ENCODE results near the gene COL13A1.
A peak's percentile ranks its signal among the peaks of the same experiment; 100 is the strongest.

Gene COL13A1

DNA sequence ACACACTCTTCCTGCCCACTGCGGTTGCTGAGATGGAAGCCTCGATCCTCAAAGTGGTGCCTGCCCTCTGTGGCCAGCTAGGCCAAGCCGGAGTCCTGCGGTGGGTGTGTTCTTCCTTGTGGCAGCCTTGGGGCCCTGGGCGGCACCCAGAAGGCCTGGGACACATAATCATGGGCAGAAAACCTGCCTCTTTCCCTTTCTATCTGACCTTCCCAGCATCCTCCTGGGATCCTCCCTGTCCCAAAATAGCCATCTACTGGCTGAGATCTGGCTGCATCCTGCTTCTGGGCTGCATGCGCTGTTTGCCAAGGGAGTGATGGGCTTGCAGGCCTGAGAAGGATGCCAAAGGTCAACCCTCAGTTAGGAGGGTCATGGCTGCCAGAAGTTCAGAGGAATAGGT lies 23.9 kb downstream of the COL13A1 start:
- no peak for DNase-seq

DNA sequence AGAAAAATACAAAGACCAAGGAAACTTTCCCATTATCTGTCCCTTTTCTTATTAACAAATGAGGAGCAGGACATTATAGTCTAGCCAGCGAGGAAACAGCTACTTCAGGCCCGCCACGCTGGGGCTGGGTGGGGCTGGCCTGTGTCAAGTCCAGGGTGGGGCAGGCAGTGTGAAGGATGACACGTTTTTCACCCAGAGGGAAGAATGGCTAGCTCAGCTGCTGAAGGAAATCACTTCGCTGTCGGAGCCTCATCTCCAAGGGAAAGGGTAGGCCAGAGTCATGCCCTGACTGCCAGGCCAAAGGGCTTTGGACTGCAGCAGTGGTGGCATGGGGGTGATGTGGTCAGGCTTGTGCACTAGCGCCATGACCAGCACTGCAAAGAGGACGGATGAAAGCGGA lies 24.4 kb downstream of the COL13A1 start:
- no peak for DNase-seq

DNA sequence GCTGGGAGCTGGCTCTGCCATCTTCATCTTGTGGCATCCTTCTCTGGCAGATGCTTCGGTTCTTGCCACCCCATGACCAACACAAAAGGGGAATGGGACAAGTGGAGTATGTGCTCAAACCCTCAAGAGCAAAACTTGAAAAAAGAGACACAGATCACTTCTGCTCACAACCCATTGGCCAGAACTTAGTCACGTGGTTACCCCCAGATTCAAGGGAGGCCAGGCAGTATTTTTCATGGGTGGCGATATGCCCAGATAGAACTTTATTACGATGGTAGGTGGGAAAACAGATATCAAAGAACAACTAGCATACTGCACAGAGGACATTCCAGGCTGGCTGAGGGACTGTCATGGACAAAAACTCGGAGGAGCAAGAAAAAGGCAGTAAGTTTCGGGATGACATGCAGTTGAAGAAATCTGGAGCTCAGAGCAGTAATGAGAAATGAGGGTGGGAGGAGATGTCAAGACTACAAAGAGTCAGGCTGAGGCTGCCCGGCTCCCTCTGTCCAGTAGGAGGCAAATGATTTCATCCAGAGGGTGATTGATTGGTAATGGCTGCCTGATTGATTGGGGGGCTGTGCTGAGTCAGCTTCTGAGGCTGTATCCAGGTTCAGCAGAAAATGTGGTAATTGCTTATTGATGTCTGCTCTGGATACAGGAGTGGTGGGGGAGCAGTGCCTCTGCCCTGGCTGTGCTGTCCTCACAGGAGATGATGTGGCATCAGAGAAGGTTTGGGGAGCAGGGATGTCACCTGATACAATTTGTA lies 25.3 kb downstream of the COL13A1 start:
- DNase-seq: no peak

DNA sequence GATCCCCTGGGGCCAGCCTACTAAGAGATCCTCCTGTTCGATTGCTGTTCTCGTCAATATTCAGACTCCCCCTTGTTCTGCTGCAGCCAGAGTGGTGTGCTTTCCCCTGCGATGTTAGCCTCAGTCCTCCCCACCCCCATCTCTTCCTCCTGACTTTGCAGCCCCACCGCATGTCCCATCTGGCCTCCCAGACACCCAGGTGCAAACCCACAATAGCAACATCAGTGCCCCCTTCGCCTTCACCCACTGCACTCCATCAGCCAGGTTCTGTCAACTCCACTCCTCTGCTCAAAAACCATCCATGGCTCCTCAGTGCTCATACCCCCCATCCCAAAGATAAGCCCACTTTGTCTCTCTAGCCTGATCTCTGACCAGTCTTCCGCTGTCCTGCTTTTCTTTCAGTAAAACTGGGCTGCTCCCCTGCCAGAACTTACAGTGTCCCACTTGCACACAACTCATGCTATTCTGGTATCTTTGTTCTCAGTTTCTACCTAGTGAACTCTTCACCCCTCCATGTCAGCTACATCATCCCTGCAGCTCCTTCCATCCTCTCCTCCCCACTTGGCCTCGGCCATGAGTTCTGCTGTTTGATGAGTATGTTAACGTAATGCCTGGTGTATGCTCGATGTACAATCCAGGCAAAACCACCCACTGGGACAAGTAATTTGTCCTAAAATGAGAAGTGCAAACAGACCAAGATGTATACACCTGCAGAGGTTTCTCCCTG lies 26.6 kb downstream of the COL13A1 start:
- DNase-seq: no peak

DNA sequence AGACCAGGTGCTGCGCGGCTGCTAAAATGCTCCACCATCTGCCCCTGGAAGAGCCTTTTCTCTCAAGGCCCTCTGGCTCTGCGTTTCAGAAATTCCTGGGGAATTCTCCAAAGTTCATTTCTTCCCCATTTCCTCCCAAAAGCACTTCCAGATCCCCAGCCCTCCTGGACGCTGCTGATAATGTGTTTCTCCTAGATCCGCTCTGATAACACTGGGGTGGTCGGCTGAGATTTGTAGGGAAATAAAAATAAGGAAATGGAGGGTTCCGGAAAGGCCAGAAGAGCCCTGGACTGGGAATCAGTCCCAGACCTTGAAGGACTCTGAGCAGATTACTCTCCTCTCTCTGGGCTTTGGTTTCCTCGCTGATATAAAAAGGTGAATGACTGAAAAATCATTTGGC lies 28.1 kb downstream of the COL13A1 start:
- no peak for DNase-seq

DNA sequence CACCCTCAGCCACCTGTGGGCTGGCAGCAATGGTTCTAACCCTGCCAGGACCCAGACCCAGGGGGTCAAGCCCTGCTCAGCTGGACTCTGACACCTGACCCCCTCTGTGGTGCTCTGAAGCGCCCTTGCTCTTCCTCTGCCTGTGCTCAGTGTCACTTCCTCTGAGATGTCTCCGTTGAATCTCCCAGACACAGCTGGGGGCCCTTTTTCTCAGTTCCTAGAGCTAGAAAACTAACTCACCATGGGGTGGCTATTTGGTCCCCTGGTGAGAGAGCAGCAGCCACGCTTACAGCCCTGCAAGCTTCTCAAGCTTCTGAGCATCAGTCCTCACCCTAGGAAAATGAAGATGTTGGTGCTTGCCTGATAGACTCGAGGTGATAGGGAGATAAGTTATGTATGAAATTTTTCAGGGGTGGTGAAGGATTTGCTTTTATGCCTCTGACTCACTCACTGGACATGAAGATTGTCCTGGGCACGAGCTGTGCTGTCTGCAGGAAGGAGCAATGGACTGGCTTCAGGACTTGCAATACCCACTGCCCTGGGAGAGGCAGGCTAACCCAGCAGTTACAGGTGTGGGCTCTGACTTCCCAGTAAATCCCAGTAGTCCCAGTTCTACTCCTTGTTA lies 29.6 kb downstream of the COL13A1 start:
- no peak for DNase-seq

DNA sequence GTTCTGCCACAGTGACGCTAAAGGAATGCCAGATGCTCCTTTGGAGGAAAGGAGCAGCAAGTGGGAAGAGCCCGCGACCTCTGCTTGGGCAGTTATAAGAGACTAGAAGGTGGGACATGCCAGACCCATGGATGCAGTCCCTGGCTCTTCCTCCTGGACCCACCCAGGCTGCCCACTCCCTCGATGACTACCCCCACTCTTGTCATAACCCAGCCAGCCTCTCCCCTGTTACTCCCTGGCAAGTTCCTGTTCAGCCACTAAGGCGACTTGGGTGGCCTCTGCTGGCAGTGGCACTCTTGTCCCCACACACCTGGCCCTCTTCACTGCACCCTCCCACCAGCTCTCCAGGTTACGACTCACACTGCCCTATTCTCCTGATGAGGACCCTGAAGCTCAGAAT lies 33.5 kb downstream of the COL13A1 start:
- DNase-seq: peak; percentile 51

DNA sequence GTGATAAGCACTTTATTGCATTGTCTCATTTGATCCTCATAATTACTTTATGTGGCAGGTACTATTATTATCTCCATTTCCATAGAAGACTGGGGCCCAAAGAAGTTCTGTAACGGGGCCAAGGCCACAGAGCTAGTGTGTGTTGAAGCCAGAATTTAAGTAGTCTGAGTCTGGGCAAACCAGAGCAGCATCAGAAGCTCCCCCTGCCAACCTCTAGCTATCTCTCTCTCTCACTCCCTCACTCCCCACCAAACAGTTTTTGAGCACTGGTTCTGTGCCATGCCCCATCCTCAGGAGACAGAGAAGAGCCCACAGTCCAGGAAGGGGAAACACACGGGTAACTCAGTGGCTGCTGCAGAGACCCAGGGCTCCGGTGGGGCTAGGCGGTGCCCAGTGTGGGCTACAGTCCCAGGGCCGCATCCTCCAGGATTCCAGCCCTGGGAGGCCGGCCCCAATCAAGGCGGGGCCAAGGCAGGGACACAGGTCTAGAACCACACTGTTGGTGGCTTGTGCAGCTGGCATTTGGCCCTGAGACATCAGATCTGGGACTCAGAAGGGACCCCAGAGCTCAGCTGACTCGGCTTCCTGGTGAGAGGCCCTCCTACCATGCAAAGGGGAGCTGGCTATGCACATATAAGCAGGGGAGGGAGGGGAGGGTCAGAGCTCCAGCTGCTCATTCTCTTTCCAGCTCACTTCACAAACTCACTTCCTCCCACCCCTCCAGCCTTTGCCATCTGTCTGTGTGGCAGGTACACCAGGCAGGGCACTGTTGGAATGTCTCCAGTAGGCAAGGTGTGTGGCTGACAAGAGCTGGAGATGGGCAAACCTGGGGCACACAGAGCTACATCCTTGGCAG lies 34.4 kb downstream of the COL13A1 start:
- DNase-seq: peak; percentile 45

DNA sequence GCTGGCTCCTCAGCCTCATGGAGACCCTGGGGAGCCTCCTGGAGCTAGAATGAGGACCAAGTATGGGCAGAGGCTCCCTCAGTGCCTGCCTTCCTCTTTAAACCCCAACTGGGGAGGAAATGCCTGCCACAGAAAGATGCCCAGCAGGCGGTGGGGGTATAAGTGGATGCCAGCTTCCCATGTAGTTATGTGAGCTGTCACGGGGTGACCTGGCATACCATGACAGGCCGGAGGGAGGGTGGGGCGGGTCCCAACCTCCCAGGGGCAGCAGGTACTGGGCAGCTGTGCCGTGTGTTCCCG lies 35.0 kb downstream of the COL13A1 start:
- DNase-seq: no peak

DNA sequence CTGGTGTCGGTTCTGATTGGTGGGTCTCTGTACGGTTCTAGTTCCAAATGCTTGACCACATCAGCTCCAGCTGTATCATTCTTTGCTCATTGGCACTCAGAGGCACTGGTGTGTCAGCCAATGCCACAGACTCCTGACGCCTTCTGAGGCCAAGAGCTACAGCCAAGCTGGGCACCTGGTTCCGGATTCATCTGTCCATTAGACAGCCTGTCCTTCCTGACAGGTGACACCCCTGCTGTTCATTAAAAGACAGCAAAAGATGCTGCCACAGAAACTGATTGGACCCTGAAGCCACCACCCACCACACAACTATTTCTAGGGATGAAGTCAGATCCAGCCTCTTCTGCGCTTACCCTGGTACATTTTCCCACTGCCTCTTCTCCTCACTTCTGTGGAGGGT lies 35.6 kb downstream of the COL13A1 start:
- no peak for DNase-seq

DNA sequence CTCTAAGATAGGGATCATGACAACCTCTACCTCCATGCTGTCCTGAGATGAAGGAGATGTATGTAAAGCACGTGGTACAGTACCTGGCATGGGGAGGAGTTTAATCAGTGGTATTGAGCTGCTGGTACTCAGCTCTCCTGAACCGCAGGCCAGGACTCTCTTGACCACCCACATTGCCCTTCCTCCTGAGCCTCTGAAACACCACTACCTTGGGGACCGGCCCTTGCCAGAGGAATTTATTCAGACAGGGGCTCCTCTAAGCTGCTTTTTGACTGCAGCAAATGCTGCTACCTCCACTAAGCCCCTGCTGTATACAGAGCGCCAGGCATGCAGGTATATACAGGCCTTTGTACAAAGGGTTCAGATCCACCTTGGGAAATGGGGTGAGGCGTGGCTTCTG lies 36.7 kb downstream of the COL13A1 start:
- no peak for DNase-seq

DNA sequence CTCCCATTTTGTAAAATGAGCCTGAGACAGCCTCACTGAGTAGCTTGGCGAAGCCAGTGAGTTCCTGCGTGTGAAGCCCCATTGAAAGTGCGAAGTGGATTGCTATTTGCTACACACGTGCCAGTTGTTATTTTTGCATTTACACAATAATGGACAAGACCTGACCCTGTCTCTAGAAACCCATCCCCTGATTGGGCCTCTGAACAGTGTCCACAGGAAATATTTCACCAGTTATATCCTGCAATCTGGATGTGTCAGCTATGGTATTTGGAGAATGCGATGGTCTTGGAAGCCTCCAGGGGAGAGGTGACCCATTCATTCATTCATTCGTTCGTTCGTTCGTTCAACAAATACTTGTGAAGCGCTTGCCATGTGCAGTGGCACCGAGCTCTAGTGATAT lies 37.1 kb downstream of the COL13A1 start:
- DNase-seq: no peak

DNA sequence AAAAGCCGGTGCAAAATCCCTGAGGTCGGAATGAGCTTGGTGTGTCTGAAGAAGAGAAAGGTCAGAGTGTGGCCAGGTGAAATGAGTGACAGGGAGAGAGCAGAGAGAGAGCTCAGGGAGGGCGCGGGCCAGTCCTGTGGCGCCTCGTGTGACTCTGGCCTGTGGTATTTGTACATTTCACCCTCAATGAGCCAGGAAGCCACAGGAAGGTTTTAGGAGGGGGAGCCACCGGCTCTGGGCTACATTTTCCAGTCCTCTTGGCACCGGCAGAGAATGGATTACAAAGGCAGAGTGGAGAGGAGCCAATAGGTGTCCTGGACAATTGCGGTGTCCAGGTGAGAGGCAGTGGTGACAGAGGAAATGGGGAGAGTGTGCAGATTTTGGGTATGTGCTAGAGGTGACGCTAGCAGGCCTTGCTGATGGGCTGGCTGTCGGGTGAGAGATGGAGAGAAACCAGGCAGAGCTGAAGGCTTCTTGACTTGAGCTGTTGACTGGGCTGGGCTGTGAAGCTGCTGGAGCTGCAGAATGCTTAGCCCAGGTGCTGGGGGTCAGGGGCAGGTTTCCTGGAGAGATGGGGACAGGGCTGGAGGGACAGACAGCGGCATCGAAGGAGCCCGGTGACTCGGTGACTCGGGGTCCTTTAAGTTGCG lies 38.1 kb downstream of the COL13A1 start:
- no peak for DNase-seq

DNA sequence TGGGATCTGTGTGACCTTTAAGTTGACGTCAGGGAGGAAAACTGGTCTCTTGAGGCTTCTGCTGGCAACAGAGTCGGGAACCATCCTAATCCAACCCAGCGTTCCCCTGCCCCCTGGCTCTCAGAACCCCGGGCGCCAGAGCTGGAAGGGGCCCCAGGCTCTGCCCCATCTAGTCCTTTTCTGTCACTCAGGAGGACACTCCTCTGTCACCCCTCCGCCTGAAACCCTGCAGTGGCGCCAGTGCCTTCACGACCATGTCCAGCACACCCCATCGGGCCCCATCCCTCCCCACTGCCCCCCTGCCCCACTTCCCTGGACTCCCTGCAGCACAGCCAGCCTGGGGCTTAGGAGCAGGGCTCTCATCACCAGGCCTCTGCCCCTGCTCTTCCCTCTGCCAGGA lies 39.1 kb downstream of the COL13A1 start:
- DNase-seq: no peak

DNA sequence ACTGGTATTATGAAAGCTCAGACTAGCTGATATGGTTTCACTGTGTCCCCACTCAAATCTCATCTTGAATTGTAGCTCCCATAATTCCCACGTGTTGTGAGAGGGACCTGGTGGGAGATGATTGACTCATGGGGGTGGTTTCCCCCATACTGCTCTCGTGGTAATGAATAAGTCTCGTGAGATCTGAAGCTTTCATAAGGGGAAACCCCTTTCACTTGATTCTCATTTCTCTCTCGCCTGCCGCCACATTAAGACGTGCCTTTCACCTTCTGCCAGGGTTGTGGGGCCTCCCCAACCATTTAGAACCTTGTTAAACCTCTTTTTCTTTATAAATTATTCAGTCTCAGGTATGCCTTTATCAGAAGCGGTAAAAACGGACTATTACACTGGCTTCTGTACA lies 40.3 kb downstream of the COL13A1 start:
- DNase-seq: no peak

DNA sequence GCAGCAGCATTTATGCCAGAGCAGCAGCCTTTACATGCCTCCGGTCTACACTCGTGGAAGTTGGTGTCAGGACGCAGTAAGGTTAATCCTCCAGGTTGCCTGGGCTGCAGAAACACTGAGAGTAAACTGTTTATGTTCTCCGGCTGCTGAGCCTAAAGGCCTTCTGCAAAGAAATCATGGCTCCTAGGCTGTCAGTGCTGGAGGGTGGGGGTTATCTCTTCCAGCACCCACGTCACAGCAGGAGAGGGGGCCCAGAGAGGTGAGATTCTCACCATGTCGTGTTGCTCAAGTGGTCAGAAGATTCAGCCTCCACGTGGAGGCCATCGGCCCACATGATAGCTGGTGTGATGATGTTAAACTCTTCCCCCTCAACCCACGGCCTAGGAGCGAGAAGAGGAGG lies 41.2 kb downstream of the COL13A1 start:
- no peak for DNase-seq

DNA sequence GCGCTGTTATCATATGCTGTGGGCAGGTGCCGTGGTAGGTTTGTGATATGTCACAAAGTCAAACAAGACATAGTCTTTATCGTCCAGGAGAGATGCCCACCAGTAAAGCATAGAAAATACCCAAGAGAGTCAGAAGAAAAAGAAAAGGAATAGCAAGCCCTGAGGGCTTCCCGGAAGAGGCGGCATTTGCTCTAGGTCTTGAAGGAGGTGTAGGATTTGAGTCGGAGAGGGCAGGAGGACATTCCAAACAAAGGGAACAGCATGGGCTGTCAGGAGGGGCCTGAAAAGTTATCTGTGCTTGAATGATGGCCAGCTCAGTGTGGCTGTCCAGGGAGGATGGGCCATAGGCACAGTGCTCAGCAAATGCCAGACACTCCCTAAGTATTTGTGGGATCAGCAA lies 42.2 kb downstream of the COL13A1 start:
- no peak for DNase-seq

DNA sequence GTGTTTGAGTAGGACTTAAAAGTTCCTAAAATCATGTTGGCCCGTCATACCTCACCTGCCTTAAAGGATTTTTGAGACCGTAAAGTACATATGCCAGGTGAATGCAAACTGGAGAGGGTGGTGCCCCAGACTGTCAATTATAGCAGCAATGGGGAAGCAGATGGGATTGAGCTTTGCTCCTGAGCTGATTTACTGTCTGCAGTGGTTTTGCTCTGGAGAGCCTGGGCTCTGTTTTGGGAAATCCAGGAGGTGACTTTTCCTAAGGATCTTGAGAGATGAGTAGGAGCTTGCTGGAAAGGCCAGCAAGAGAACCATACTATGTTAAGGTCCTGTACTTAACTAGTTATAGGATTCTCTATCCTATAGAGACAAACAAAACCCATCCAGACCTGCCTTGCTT lies 43.0 kb downstream of the COL13A1 start:
- peak; percentile 39 for DNase-seq

DNA sequence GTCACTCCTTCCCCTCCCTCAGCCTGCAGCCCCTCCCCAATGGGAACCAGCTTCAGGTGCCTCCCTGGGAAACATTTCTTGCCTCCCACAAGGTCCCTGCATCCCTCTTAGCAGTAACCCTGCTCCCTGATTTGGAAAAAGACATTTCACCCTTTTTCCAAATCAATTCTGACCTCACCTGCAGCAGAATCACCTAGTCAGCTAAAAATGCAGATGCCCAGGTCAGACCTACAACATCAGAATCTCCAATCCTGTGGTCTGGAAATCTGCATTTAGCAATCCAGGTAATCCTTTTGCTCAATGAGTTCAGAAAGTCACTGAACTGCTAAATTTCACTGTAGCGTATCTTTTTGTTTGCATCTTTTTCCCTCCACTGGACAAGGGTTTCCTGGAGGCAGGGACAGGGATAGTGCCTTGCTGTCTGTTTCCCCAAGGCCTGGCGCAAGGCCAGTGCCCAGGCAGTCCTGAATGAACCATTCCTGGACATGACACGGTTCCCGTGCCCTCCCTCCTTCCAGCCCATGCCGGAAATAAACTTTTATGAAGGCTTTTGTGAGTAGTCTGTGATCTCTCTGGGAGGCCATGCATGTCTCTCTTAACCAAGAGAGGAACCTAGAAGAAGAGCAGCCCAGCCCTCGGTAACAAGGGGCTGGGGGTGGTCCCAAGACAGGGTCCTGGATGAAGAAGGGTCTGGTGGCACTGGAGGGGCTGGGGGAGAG lies 44.0 kb downstream of the COL13A1 start:
- peak; percentile 74 for DNase-seq

DNA sequence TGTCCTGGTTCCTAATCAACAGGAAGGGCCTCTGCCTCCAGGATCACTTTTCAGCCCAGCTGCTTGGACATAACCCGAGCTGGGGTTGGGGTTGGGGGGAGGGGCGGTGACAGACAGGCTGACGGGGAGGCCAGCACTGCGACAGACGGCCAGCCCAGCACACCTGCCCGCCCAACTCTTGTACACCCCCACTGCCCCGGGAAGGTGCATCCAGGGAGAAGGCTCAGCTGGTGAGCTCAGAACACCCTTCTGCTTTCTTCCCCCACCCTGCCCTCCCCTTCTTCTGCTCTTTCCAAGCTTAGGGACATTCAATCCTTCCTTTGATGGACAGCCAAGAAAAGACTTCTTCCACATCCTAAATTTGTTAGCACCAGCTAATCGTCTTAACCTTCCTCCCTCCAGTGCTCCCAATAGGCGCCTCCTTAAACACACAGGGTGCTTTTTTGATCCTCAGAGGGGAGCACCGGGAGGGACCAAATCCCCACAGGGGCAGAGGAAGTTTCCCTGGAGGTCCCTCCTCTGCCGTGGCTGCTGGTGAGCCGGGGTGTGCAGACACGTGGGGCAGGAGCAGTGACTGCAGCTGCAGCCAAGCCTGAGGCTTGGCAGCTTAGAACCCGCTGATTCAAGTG lies 44.7 kb downstream of the COL13A1 start:
- DNase-seq: peak; percentile 74

DNA sequence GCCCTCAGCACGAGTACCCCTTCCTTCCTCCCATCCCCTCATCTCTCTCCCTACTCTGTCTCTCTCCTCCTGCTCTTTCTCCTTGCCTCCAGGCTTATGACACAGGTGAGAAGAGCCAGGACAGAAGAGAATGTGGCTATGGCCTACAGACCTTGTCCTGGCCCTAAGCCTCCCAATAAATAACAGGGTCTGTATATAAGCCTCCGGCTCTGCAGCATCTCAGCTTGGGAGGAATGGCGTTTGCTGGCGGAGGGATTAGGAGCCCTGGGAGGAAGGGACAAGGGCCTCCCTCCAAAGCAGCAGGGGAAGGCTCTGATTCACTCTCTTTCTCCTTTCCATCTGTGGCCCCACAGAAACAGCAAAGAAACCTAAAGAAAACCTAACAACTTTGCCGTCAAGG lies 45.8 kb downstream of the COL13A1 start:
- DNase-seq: no peak

DNA sequence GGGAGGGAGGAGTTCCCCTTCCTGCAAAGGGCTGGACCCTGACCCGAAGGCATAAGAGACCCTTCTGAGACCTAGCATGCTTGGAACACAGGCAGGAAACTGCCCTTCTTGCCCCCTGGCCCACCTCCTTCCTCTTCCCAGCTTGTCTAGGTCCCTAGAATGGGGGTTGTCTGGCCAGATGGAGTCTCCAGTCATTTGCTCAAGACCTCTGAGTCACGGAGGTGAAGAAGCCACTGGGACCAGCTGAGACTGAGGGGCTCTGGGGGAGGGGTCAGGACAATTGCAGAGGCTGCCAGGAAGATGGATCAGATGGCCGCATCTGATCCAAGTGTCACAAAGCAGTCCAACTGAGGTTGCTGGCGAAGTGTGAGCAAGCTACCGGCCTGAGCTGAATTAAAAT lies 46.2 kb downstream of the COL13A1 start:
- DNase-seq: no peak
